HEK293 (cell line): ENCODE results near the gene TXNDC11.
A peak's percentile ranks its signal among the peaks of the same experiment; 100 is the strongest.

Experiments
- CTCF ChIA-PET: fragments of 350-600 bp; formaldehyde crosslinking; extraction: SDS; loops from one replicate; lab custom pipeline; 2021; ENCODE audit warnings: antibody characterized with exemption; lab: Yijun Ruan, JAX
- POLR2A ChIA-PET: fragments of 300-600 bp; formaldehyde crosslinking; extraction: SDS; loops from one replicate; lab custom pipeline; 2020; ENCODE audit warnings: antibody characterized with exemption, inconsistent platforms; lab: Yijun Ruan, JAX
- H3K27ac ChIP-seq: fragments of 200-500 bp; sonication (Bioruptor generic); 2 replicates; pipeline ENCODE4 v1.5.1; 2014; ENCODE audit warnings: low read depth, low read length, control low read depth, inconsistent platforms; ENCODE audit errors: extremely low read depth
- H3K36me3 ChIP-seq, 2 experiments: fragments of 200-500 bp in 1 of 2; sonication (Bioruptor generic) in 1 of 2; 1 replicate in 1 of 2; 2 replicates in 1 of 2; pipeline ENCODE4 v1.5.1; 2014 to 2017; ENCODE audit warnings: inconsistent platforms in 2 of 2, low read length in 2 of 2; ENCODE audit not compliant: control insufficient read depth in 2 of 2, insufficient read depth in 1 of 2
- H3K4me1 ChIP-seq: fragments of 200-500 bp; sonication (Bioruptor generic); 2 replicates; pipeline ENCODE4 v1.5.1; 2014; ENCODE audit warnings: mild to moderate bottlenecking, low read length, inconsistent platforms; ENCODE audit not compliant: control insufficient read depth, insufficient read depth
- H3K4me3 ChIP-seq: 2 replicates; pipeline ENCODE4 v1.5.1; 2011; ENCODE audit warnings: low read depth, mild to moderate bottlenecking, control low read depth, low read length, moderate library complexity
- H3K9me3 ChIP-seq: fragments of 200-500 bp; sonication (Bioruptor generic); 2 replicates; pipeline ENCODE4 v1.5.1; 2014; ENCODE audit warnings: low read depth, low read length, inconsistent platforms; ENCODE audit not compliant: control insufficient read depth, insufficient read depth
- PRDM10 ChIP-seq: fragments of 450-650 bp; formaldehyde crosslinking; IDR thresholded peaks from 2 replicates; pipeline ENCODE4 v1.5.1; 2016; ENCODE audit warnings: missing biosample characterization, missing genetic modification characterization
- SP3 ChIP-seq: fragments of 450-650 bp; formaldehyde crosslinking; IDR thresholded peaks from 2 replicates; pipeline ENCODE4 v1.5.1; 2016; ENCODE audit warnings: missing biosample characterization, missing genetic modification characterization
- SP7 ChIP-seq: fragments of 450-650 bp; formaldehyde crosslinking; IDR thresholded peaks from 2 replicates; pipeline ENCODE4 v1.5.1; 2016; ENCODE audit warnings: missing biosample characterization, missing genetic modification characterization
- ZNF112 ChIP-seq: fragments of 450-650 bp; formaldehyde crosslinking; IDR thresholded peaks from 2 replicates; pipeline ENCODE4 v1.5.0; 2017; ENCODE audit warnings: missing biosample characterization, missing genetic modification characterization
- ZNF169 ChIP-seq: fragments of 450-650 bp; formaldehyde crosslinking; IDR thresholded peaks from 2 replicates; pipeline ENCODE4 v1.5.1; 2016; ENCODE audit warnings: missing biosample characterization, missing genetic modification characterization
- ZNF362 ChIP-seq: fragments of 450-650 bp; formaldehyde crosslinking; IDR thresholded peaks from 2 replicates; pipeline ENCODE4 v1.5.1; 2016; ENCODE audit warnings: missing biosample characterization, missing genetic modification characterization
- ZNF366 ChIP-seq: fragments of 450-650 bp; formaldehyde crosslinking; conservative IDR thresholded peaks from 2 replicates; pipeline ENCODE4 v1.5.1; 2016; ENCODE audit warnings: missing biosample characterization, missing genetic modification characterization
- ZNF391 ChIP-seq: fragments of 450-650 bp; formaldehyde crosslinking; IDR thresholded peaks from 2 replicates; pipeline ENCODE4 v1.5.1; 2016; ENCODE audit warnings: low read depth, missing biosample characterization, missing genetic modification characterization, borderline replicate concordance
- ZNF555 ChIP-seq: fragments of 450-650 bp; formaldehyde crosslinking; conservative IDR thresholded peaks from 2 replicates; pipeline ENCODE4 v1.5.1; 2017; ENCODE audit warnings: missing biosample characterization, mild to moderate bottlenecking, missing genetic modification characterization, inconsistent platforms
- ZNF76 ChIP-seq: fragments of 450-650 bp; formaldehyde crosslinking; IDR thresholded peaks from 2 replicates; pipeline ENCODE4; 2016; ENCODE audit warnings: low read depth, missing biosample characterization, missing genetic modification characterization, borderline replicate concordance
- TF ChIP-seq, protein P1 (sequence below): fragments of 450-650 bp; formaldehyde crosslinking; IDR thresholded peaks from 2 replicates; pipeline ENCODE4 v1.5.1; 2017; ENCODE audit warnings: missing biosample characterization, missing genetic modification characterization
- TF ChIP-seq, protein P2 (sequence below): fragments of 450-650 bp; formaldehyde crosslinking; IDR thresholded peaks from 2 replicates; pipeline ENCODE4; 2016; ENCODE audit warnings: missing biosample characterization, missing genetic modification characterization

Gene TXNDC11

GRCh38 chr16:11685844-11686618, 56.6 kb downstream of the TXNDC11 start:
- POLR2A ChIA-PET = interaction anchor here (0.6 kb wide), 1 partner anchor 31 kb away, joined by 4 read pairs; no protein-coding TSS in a partner anchor
- peaks cover 10% of the 10 kb centered on the region for H3K4me1 ChIP-seq
- H3K4me3 ChIP-seq = no peak overlapping the region
- no peaks in the 10 kb centered on the region for H3K9me3 ChIP-seq
- TF ChIP-seq ZNF76 (tag by site-specific recombination) = no peak
- TF ChIP-seq ZNF366 (tag by site-specific recombination) = peak; percentile 35
- TF ChIP-seq SP7 = peak; percentile 21; the same call in 1 of the 2 replicates
- no peak for TF ChIP-seq ZNF391 (tag by site-specific recombination)
- TF ChIP-seq, protein P1, sequence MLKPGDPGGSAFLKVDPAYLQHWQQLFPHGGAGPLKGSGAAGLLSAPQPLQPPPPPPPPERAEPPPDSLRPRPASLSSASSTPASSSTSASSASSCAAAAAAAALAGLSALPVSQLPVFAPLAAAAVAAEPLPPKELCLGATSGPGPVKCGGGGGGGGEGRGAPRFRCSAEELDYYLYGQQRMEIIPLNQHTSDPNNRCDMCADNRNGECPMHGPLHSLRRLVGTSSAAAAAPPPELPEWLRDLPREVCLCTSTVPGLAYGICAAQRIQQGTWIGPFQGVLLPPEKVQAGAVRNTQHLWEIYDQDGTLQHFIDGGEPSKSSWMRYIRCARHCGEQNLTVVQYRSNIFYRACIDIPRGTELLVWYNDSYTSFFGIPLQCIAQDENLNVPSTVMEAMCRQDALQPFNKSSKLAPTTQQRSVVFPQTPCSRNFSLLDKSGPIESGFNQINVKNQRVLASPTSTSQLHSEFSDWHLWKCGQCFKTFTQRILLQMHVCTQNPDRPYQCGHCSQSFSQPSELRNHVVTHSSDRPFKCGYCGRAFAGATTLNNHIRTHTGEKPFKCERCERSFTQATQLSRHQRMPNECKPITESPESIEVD (tag by site-specific recombination) = peak; percentile 44
- TF ChIP-seq, all 188 proteins: peak for 3
- CTCF ChIA-PET = interaction anchor here (0.6 kb wide), 1 partner anchor 127 kb away, joined by 3 read pairs; no protein-coding TSS in a partner anchor
- H3K36me3 ChIP-seq = peaks cover 16 to 81% of the 10 kb centered on the region in 2 experiments
- no peak overlapping the region for H3K27ac ChIP-seq

- no peak overlapping the region for H3K27ac ChIP-seq
- TF ChIP-seq ZNF112 (no peak), ZNF362 (tag by site-specific recombination) (no peak), ZNF555 (tag by site-specific recombination) (no peak), ZNF169 (tag by site-specific recombination) (no peak), SP3 (tag by site-specific recombination) (no peak), PRDM10 (no peak)
- TF ChIP-seq, protein P2, sequence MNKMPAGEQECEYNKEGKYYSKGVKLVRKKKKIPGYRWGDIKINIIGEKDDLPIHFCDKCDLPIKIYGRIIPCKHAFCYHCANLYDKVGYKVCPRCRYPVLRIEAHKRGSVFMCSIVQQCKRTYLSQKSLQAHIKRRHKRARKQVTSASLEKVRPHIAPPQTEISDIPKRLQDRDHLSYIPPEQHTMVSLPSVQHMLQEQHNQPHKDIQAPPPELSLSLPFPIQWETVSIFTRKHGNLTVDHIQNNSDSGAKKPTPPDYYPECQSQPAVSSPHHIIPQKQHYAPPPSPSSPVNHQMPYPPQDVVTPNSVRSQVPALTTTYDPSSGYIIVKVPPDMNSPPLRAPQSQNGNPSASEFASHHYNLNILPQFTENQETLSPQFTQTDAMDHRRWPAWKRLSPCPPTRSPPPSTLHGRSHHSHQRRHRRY (tag by site-specific recombination) = no peak
- no peaks in the 10 kb centered on the region for H3K9me3 ChIP-seq
- peaks cover 16 to 87% of the 10 kb centered on the region in 2 experiments for H3K36me3 ChIP-seq
- ChIA-PET POLR2A (no interaction called here), CTCF (no interaction called here)
- H3K4me3 ChIP-seq = no peak overlapping the region
- peaks cover 2% of the 10 kb centered on the region for H3K4me1 ChIP-seq
Observed at GRCh38 chr16:11684231-11685025, 58.2 kb downstream of the TXNDC11 start.
